ENCODE results near the gene PLSCR2.

- TF ChIP-seq, protein P1, sequence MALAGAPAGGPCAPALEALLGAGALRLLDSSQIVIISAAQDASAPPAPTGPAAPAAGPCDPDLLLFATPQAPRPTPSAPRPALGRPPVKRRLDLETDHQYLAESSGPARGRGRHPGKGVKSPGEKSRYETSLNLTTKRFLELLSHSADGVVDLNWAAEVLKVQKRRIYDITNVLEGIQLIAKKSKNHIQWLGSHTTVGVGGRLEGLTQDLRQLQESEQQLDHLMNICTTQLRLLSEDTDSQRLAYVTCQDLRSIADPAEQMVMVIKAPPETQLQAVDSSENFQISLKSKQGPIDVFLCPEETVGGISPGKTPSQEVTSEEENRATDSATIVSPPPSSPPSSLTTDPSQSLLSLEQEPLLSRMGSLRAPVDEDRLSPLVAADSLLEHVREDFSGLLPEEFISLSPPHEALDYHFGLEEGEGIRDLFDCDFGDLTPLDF (CRISPR knock-in tag; IDR thresholded peaks at IDR 0.05) = no peak
- TF ChIP-seq RBM39 (optimal IDR thresholded peaks at IDR 0.05; ENCODE audit: low read depth, low read length) (no peak), POLR2AphosphoS5 (IDR thresholded peaks at IDR 0.05; ENCODE audit: control insufficient read depth, insufficient read depth, low read depth, low read length) (no peak), RFX5 (IDR thresholded peaks at IDR 0.05; ENCODE audit: low read depth, low read length) (no peak), SRSF9 (IDR thresholded peaks at IDR 0.05; ENCODE audit: borderline replicate concordance, low read depth, low read length) (no peak), YY1 (IDR thresholded peaks at IDR 0.05; ENCODE audit: borderline replicate concordance in 1 of 3, control insufficient read depth in 1 of 3, extremely low read depth in 1 of 3, insufficient read depth in 3 of 3, insufficient read length in 1 of 3, insufficient replicate concordance in 2 of 3, low read depth in 1 of 3, low read length in 2 of 3) (no peak), RBBP5 (IDR thresholded peaks at IDR 0.05; ENCODE audit: borderline replicate concordance, insufficient read depth, low read length, poor library complexity, severe bottlenecking) (no peak), CTCF (IDR thresholded peaks at IDR 0.05 in 2 of 3, conservative IDR thresholded peaks at IDR 0.05 in 1 of 3; ENCODE audit: insufficient read depth in 2 of 3, low read depth in 1 of 3, low read length in 3 of 3) (no peak), RNF219 (CRISPR knock-in tag; IDR thresholded peaks at IDR 0.05) (no peak), EP300 (IDR thresholded peaks at IDR 0.05; ENCODE audit: low read length) (no peak), GTF2F1 (IDR thresholded peaks at IDR 0.05; ENCODE audit: low read depth, low read length) (no peak)
- TF ChIP-seq, protein P2, sequence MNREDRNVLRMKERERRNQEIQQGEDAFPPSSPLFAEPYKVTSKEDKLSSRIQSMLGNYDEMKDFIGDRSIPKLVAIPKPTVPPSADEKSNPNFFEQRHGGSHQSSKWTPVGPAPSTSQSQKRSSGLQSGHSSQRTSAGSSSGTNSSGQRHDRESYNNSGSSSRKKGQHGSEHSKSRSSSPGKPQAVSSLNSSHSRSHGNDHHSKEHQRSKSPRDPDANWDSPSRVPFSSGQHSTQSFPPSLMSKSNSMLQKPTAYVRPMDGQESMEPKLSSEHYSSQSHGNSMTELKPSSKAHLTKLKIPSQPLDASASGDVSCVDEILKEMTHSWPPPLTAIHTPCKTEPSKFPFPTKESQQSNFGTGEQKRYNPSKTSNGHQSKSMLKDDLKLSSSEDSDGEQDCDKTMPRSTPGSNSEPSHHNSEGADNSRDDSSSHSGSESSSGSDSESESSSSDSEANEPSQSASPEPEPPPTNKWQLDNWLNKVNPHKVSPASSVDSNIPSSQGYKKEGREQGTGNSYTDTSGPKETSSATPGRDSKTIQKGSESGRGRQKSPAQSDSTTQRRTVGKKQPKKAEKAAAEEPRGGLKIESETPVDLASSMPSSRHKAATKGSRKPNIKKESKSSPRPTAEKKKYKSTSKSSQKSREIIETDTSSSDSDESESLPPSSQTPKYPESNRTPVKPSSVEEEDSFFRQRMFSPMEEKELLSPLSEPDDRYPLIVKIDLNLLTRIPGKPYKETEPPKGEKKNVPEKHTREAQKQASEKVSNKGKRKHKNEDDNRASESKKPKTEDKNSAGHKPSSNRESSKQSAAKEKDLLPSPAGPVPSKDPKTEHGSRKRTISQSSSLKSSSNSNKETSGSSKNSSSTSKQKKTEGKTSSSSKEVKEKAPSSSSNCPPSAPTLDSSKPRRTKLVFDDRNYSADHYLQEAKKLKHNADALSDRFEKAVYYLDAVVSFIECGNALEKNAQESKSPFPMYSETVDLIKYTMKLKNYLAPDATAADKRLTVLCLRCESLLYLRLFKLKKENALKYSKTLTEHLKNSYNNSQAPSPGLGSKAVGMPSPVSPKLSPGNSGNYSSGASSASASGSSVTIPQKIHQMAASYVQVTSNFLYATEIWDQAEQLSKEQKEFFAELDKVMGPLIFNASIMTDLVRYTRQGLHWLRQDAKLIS (CRISPR knock-in tag; IDR thresholded peaks at IDR 0.05) = no peak
These were observed 1.1 kb downstream of the PLSCR2 start for GRCh38 chr3:146468234-146468633.
